Glomerular visceral epithelial cell (primary cell): Measurements from ENCODE around the gene COX5B.
"Not testable (repeated sequence)": the region's sequence is repeated elsewhere in the genome, so short reads cannot be mapped to it uniquely, and the experiment has no call there.

ENCODE experiments used
- DNase-seq: peaks from one replicate; pipeline ENCODE4 v3.0.0-alpha.2; 2016; ENCODE audit errors: extremely low spot score

Gene COX5B

GRCh38 chr2:97645695-97646629 is at the start of gene COX5B:
COX5B (plus strand) TSS chr2:97646062; CDS start chr2:97646087, 25 bp downstream.
- peak; percentile 99 for DNase-seq

- not testable (repeated sequence) for DNase-seq
Observed at GRCh38 chr2:97596180-97596579, 49.7 kb upstream of the COX5B start.

- not testable (repeated sequence) for DNase-seq
Observed at GRCh38 chr2:97601537-97601936, 44.3 kb upstream of the COX5B start.

- DNase-seq = not testable (repeated sequence)
Observed at GRCh38 chr2:97605109-97605508, 40.8 kb upstream of the COX5B start.

- DNase-seq = not testable (repeated sequence)
Observed at GRCh38 chr2:97605524-97606339, 40.1 kb upstream of the COX5B start.

GRCh38 chr2:97608745-97609144 is 37.1 kb upstream of the COX5B start:
- not testable (repeated sequence) for DNase-seq

GRCh38 chr2:97611895-97612294 is 34.0 kb upstream of the COX5B start:
- not testable (repeated sequence) for DNase-seq

GRCh38 chr2:97615746-97616145 is 30.1 kb upstream of the COX5B start:
- not testable (repeated sequence) for DNase-seq

- no peak for DNase-seq
Observed at GRCh38 chr2:97617911-97618310, 28.0 kb upstream of the COX5B start.

- DNase-seq = peak; percentile 18
Observed at GRCh38 chr2:97618939-97619827, 26.7 kb upstream of the COX5B start.

GRCh38 chr2:97620492-97620891 is 25.4 kb upstream of the COX5B start:
- DNase-seq = not testable (repeated sequence)

GRCh38 chr2:97622976-97623375 is 22.9 kb upstream of the COX5B start:
- DNase-seq = not testable (repeated sequence)

- DNase-seq = not testable (repeated sequence)
Observed at GRCh38 chr2:97625354-97626048, 20.4 kb upstream of the COX5B start.

GRCh38 chr2:97626049-97626430 is 19.8 kb upstream of the COX5B start:
- not testable (repeated sequence) for DNase-seq

GRCh38 chr2:97644023-97644717 is 1.7 kb upstream of the COX5B start:
- DNase-seq = no peak

- no peak for DNase-seq
Observed at GRCh38 chr2:97645112-97645694, 659 bp upstream of the COX5B start.

- no peak for DNase-seq
Observed at GRCh38 chr2:97646977-97647376, 1.1 kb downstream of the COX5B start.

GRCh38 chr2:97651114-97651513 is 5.3 kb downstream of the COX5B start:
- no peak for DNase-seq

- DNase-seq = no peak
Observed at GRCh38 chr2:97653473-97653872, 7.6 kb downstream of the COX5B start.

- DNase-seq = no peak
Observed at GRCh38 chr2:97653874-97654273, 8.0 kb downstream of the COX5B start.
